SK-N-SH (cell line): ENCODE data around the gene UTY.

Experiments
- CTCF ChIP-seq: fragments of 200-600 bp; sonication (generic); IDR thresholded peaks from 2 replicates; pipeline ENCODE4 v1.6.1; 2017; ENCODE audit warnings: antibody characterized with exemption, mild to moderate bottlenecking, moderate library complexity
- EP300 ChIP-seq, 2 experiments: IDR thresholded peaks; 2 replicates each; pipeline versions ENCODE4 v1.4.0 to v1.6.1; 2012; ENCODE audit warnings: borderline replicate concordance in 1 of 2, low read depth in 1 of 2, low read length in 1 of 2
- EZH2phosphoT487 ChIP-seq: fragments of 200-600 bp; sonication (generic); IDR thresholded peaks from 2 replicates; pipeline ENCODE4 v1.6.1; 2017; ENCODE audit warnings: low read depth, mixed run types, mild to moderate bottlenecking, antibody characterized with exemption, moderate library complexity, borderline replicate concordance
- FOXM1 ChIP-seq: IDR thresholded peaks from 2 replicates; pipeline ENCODE4 v1.4.0; 2012; ENCODE audit warnings: low read depth, mild to moderate bottlenecking
- GATA2 ChIP-seq: sonication (generic); formaldehyde crosslinking; IDR thresholded peaks from 2 replicates; pipeline ENCODE4 v1.5.0; 2020; ENCODE audit warnings: mild to moderate bottlenecking, missing genetic modification reagents
- JUND ChIP-seq: IDR thresholded peaks from 2 replicates; pipeline ENCODE4 v1.4.0; 2012
- POLR2AphosphoS5 ChIP-seq: IDR thresholded peaks from 2 replicates; pipeline ENCODE4 v1.6.1; 2012; ENCODE audit warnings: low read depth, low read length
- RAD21 ChIP-seq: IDR thresholded peaks from 2 replicates; pipeline ENCODE4 v1.6.1; 2012; ENCODE audit warnings: mild to moderate bottlenecking, low read length
- ZBTB33 ChIP-seq: IDR thresholded peaks from 2 replicates; pipeline ENCODE4 v1.4.0; 2012; ENCODE audit warnings: low read depth, borderline replicate concordance
- TF ChIP-seq, protein P1 (sequence below): IDR thresholded peaks from 2 replicates; pipeline ENCODE4 v1.6.1; 2012; ENCODE audit warnings: mild to moderate bottlenecking, low read depth, low read length, moderate library complexity

DNA sequence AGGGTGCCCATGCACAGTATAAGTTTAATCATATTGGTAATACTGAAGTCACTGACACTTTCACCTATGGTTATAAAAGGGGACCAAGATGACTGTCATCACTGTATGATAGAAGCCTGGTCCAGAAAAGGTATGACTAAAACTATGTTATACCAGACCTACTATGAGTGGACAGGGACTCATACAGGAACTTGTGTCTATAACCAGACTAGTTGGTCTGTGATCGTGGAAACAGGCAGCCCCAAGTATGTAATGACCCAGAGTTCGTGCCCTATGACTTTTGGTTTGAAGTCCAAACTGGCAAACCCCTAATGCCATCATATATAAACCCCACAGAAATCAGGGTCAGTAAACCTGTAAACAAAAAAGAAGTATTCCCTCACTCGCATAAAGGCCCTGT, 134.3 kb downstream of the UTY start:
- TF ChIP-seq RAD21 (no peak), FOXM1 (no peak), CTCF (no peak), POLR2AphosphoS5 (no peak), JUND (no peak), EP300 (IDR thresholded peaks at IDR 0.05; ENCODE audit: borderline replicate concordance in 1 of 2, low read depth in 1 of 2, low read length in 1 of 2) (no peak), EZH2phosphoT487 (no peak), GATA2 (CRISPR knock-in tag) (no peak), ZBTB33 (no peak)
- TF ChIP-seq, protein P1, sequence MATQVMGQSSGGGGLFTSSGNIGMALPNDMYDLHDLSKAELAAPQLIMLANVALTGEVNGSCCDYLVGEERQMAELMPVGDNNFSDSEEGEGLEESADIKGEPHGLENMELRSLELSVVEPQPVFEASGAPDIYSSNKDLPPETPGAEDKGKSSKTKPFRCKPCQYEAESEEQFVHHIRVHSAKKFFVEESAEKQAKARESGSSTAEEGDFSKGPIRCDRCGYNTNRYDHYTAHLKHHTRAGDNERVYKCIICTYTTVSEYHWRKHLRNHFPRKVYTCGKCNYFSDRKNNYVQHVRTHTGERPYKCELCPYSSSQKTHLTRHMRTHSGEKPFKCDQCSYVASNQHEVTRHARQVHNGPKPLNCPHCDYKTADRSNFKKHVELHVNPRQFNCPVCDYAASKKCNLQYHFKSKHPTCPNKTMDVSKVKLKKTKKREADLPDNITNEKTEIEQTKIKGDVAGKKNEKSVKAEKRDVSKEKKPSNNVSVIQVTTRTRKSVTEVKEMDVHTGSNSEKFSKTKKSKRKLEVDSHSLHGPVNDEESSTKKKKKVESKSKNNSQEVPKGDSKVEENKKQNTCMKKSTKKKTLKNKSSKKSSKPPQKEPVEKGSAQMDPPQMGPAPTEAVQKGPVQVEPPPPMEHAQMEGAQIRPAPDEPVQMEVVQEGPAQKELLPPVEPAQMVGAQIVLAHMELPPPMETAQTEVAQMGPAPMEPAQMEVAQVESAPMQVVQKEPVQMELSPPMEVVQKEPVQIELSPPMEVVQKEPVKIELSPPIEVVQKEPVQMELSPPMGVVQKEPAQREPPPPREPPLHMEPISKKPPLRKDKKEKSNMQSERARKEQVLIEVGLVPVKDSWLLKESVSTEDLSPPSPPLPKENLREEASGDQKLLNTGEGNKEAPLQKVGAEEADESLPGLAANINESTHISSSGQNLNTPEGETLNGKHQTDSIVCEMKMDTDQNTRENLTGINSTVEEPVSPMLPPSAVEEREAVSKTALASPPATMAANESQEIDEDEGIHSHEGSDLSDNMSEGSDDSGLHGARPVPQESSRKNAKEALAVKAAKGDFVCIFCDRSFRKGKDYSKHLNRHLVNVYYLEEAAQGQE = no peak
